DOHH2 (cell line): Measurements from ENCODE around the gene SCOC.

Source experiments
- H3F3A ChIP-seq: fragments of 200-600 bp; sonication (generic), shearing (Covaris generic); 2 replicates; pipeline ENCODE4 v1.6.0; 2016; ENCODE audit warnings: antibody characterized with exemption, mild to moderate bottlenecking; ENCODE audit not compliant: control insufficient read depth, insufficient read depth
- H3K27ac ChIP-seq: fragments of 200-600 bp; sonication (generic); 2 replicates; pipeline ENCODE4 v1.5.1; 2014; ENCODE audit warnings: low read depth, mild to moderate bottlenecking, low read length, moderate library complexity
- H3K27me3 ChIP-seq: fragments of 200-600 bp; sonication (generic); 2 replicates; pipeline ENCODE4 v1.6.1; 2014; ENCODE audit warnings: mild to moderate bottlenecking, low read length, mixed read lengths; ENCODE audit not compliant: control insufficient read depth
- H3K36me3 ChIP-seq: fragments of 200-600 bp; sonication (generic); 2 replicates; pipeline ENCODE4 v1.6.1; 2014; ENCODE audit warnings: mild to moderate bottlenecking, low read length, moderate library complexity, mixed read lengths; ENCODE audit not compliant: control insufficient read depth
- H3K4me1 ChIP-seq: fragments of 200-600 bp; sonication (generic); 2 replicates; pipeline ENCODE4 v1.6.1; 2014; ENCODE audit warnings: mild to moderate bottlenecking, low read length, mixed read lengths; ENCODE audit not compliant: control insufficient read depth
- H3K4me2 ChIP-seq: fragments of 200-600 bp; sonication (generic); 2 replicates; pipeline ENCODE4 v1.6.0; 2014; ENCODE audit warnings: mild to moderate bottlenecking, low read length, moderate library complexity
- H3K4me3 ChIP-seq: fragments of 200-600 bp; sonication (generic); 2 replicates; pipeline ENCODE4 v1.5.1; 2014; ENCODE audit warnings: mild to moderate bottlenecking, low read length, mixed read lengths
- H3K79me2 ChIP-seq: fragments of 200-600 bp; sonication (generic); 2 replicates; pipeline ENCODE4 v1.6.1; 2014; ENCODE audit warnings: mild to moderate bottlenecking, low read length, mixed read lengths; ENCODE audit not compliant: control insufficient read depth
- H3K9me2 ChIP-seq: fragments of 200-600 bp; sonication (generic); replicated peaks from 2 replicates; pipeline ENCODE4 v1.6.1; 2014; ENCODE audit warnings: mild to moderate bottlenecking, low read length, mixed read lengths; ENCODE audit not compliant: control insufficient read depth
- H3K9me3 ChIP-seq: fragments of 200-600 bp; sonication (generic); 2 replicates; pipeline ENCODE4 v1.6.1; 2014; ENCODE audit warnings: antibody characterized with exemption, low read length, mixed read lengths; ENCODE audit not compliant: control insufficient read depth, insufficient read depth
- H4K20me1 ChIP-seq: fragments of 200-600 bp; sonication (generic); 2 replicates; pipeline ENCODE4 v1.6.0; 2014; ENCODE audit warnings: low read depth, mild to moderate bottlenecking, antibody characterized with exemption, low read length, moderate library complexity; ENCODE audit not compliant: control insufficient read depth, insufficient read depth
- EZH2phosphoT487 ChIP-seq: fragments of 200-600 bp; sonication (generic); IDR thresholded peaks from 2 replicates; pipeline ENCODE4 v1.6.1; 2017; ENCODE audit warnings: borderline replicate concordance, mild to moderate bottlenecking, antibody characterized with exemption, low read length, moderate library complexity, mixed read lengths
- TF ChIP-seq, protein P1 (sequence below): fragments of 200-600 bp; sonication (generic); IDR thresholded peaks from one replicate; pipeline ENCODE4 v1.5.1; 2014; ENCODE audit warnings: antibody characterized with exemption, mild to moderate bottlenecking, low read depth, low read length; ENCODE audit not compliant: poor library complexity, severe bottlenecking

The SCOC gene

DNA sequence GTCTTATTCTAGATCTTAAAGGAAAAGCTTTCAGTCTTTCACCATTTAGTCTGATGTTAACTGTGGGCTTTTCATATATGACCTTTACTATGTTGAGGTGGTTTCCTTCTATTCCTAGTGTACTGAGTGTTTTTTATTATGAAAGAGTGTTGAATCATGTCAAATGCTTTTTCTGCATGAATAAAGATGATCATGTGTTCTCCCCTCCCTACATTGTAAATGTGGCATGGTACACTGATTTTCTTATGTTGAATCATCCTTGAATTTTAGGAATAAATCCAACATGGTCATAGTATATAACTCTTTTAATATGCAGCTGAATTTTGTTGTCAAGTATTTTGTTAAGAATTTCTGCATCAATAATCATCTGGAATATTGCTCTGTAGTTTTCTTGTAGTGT is 49.7 kb downstream of the SCOC start:
- Histone ChIP-seq H3K4me2 (no peak overlapping the region), H3K4me3 (no peak overlapping the region), H3K4me1 (peaks cover 11% of the 10 kb centered on the region), H3K27ac (no peak overlapping the region), H4K20me1 (no peaks in the 10 kb centered on the region; the same call in 1 of the 2 replicates), H3K27me3 (no peaks in the 10 kb centered on the region), H3K9me2 (no peaks in the 10 kb centered on the region), H3K36me3 (no peaks in the 10 kb centered on the region), H3K9me3 (no peaks in the 10 kb centered on the region), H3K79me2 (no peaks in the 10 kb centered on the region; the same call in 1 of the 2 replicates), H3F3A (no peaks in the 10 kb centered on the region)
- TF ChIP-seq EZH2phosphoT487 = no peak
- TF ChIP-seq, protein P1, sequence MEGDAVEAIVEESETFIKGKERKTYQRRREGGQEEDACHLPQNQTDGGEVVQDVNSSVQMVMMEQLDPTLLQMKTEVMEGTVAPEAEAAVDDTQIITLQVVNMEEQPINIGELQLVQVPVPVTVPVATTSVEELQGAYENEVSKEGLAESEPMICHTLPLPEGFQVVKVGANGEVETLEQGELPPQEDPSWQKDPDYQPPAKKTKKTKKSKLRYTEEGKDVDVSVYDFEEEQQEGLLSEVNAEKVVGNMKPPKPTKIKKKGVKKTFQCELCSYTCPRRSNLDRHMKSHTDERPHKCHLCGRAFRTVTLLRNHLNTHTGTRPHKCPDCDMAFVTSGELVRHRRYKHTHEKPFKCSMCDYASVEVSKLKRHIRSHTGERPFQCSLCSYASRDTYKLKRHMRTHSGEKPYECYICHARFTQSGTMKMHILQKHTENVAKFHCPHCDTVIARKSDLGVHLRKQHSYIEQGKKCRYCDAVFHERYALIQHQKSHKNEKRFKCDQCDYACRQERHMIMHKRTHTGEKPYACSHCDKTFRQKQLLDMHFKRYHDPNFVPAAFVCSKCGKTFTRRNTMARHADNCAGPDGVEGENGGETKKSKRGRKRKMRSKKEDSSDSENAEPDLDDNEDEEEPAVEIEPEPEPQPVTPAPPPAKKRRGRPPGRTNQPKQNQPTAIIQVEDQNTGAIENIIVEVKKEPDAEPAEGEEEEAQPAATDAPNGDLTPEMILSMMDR = no peak

DNA sequence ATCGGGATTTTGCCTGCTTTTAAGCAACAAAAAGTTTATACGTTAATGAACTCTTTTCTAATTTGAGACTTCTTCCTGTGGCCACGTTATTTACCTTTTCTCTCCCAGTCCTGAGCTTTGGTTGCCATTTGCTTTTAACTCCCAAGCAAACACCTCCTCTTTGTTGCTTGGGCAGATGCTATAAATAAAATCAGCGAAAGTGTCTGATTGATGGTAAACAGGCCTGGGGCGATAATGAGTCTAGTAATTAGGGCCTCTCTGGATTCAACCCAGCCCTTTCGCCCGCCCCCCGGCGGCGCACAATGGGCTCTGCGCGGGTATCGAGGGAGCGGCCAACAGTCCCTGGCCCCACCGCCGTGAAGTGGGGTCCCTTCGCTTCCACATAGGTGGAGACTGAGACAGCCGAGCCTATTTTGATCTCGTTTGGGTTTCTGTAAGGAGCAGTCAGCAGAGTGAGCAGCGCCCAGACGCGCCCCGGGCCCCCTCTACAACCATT is 53.2 kb downstream of the SCOC start:
- Histone ChIP-seq H3K79me2 (no peaks in the 10 kb centered on the region; the same call in 1 of the 2 replicates), H3K4me1 (peaks cover 11% of the 10 kb centered on the region), H3F3A (no peaks in the 10 kb centered on the region), H3K4me2 (peak overlapping the region; percentile 73), H4K20me1 (no peaks in the 10 kb centered on the region; the same call in 1 of the 2 replicates), H3K4me3 (peak overlapping the region; percentile 79), H3K27me3 (no peaks in the 10 kb centered on the region), H3K27ac (no peak overlapping the region), H3K9me2 (no peaks in the 10 kb centered on the region), H3K36me3 (no peaks in the 10 kb centered on the region), H3K9me3 (no peaks in the 10 kb centered on the region)
- TF ChIP-seq, protein P1 = peak; percentile 43
- no peak for TF ChIP-seq EZH2phosphoT487

GRCh38 chr4:140427106-140427918 is 53.9 kb downstream of the SCOC start, which contains the start of gene CLGN:
CLGN (minus strand) TSS chr4:140427648; CDS start chr4:140413078, 14,570 bp downstream.
- no peak for TF ChIP-seq EZH2phosphoT487
- TF ChIP-seq, protein P1 = peak; percentile 54
- Histone ChIP-seq H3K4me1 (peaks cover 11% of the 10 kb centered on the region), H3K4me3 (peak within 1 kb of the TSS; percentile 79), H3K4me2 (peak within 1 kb of the TSS; percentile 73), H3F3A (no peaks in the 10 kb centered on the region), H4K20me1 (no peaks in the 10 kb centered on the region; the same call in 1 of the 2 replicates), H3K9me2 (no peaks in the 10 kb centered on the region), H3K27me3 (no peaks in the 10 kb centered on the region), H3K36me3 (no peaks in the 10 kb centered on the region), H3K79me2 (no peaks in the 10 kb centered on the region; the same call in 1 of the 2 replicates), H3K9me3 (no peaks in the 10 kb centered on the region), H3K27ac (no peak within 1 kb of the TSS)
